Breast epithelium (tissue), 3 donors: ENCODE results near the gene EFCAB8.

Source experiments
- POLR2A ChIP-seq: fragments of 450-650 bp; IDR thresholded peaks from one replicate; pipeline ENCODE4 v1.6.1; 2016; ENCODE audit warnings: antibody characterized with exemption, mild to moderate bottlenecking, moderate library complexity
- POLR2AphosphoS5 ChIP-seq, 3 donors: sonication (generic); formaldehyde crosslinking; IDR thresholded peaks; one replicate each; pipeline ENCODE4 v1.6.1; 2017; ENCODE audit warnings: antibody characterized with exemption in 3 of 3
- TF ChIP-seq, protein P1 (sequence below), 3 donors: fragments of 450-650 bp; IDR thresholded peaks; one replicate each; pipeline ENCODE4 v1.5.1; 2016 to 2017; ENCODE audit warnings: antibody characterized with exemption in 3 of 3, mild to moderate bottlenecking in 3 of 3, moderate library complexity in 3 of 3

DNA sequence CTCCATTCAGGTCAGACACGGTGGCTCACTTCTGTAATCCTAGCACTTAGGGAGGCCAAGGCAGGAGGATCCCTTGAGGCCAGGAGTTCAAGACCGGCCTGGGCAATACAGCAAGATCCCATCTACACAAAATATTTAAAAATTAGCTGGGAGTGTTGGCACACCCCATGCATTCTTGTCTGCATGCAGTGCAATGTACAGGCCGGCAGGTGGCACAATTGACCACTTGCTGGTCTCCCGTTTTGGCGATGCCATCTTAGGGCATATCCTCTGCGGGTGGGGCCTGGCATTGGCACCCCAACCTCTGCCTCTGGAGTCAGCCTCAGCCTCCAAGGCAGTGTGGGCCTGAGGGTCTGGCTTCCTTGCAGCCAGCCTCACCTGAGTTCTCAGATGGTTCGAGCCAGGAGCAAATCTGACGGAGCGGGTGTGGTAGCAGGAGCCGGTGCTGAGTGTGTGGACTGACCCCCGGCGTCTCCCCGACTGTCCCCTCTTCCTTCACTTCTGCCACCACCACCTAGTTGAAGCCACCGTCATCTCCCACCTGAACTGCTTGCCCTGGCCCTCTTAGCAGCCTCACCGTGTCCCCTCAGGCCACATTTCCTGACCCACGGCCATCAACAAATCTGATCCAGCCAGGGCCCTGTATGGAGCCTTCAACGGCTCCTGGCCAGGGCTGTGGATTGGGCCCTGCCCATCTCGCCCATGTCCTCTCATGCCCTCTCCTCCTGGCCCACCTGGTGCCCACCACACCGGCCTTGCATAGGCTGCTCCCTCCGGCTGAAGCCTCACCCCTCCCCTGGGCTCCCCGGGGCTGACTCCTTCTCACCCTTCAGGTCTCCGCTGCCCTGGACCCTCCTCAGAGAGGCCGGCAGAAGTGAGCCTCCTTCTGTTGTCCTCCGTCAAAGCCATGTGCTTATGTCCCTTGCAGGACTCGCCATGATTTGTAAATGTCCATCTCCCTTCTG is 44.0 kb downstream of the EFCAB8 start:
- TF ChIP-seq, protein P1, sequence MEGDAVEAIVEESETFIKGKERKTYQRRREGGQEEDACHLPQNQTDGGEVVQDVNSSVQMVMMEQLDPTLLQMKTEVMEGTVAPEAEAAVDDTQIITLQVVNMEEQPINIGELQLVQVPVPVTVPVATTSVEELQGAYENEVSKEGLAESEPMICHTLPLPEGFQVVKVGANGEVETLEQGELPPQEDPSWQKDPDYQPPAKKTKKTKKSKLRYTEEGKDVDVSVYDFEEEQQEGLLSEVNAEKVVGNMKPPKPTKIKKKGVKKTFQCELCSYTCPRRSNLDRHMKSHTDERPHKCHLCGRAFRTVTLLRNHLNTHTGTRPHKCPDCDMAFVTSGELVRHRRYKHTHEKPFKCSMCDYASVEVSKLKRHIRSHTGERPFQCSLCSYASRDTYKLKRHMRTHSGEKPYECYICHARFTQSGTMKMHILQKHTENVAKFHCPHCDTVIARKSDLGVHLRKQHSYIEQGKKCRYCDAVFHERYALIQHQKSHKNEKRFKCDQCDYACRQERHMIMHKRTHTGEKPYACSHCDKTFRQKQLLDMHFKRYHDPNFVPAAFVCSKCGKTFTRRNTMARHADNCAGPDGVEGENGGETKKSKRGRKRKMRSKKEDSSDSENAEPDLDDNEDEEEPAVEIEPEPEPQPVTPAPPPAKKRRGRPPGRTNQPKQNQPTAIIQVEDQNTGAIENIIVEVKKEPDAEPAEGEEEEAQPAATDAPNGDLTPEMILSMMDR (IDR thresholded peaks at IDR 0.05) = peak; percentile 40 to 82 (median 76)
- TF ChIP-seq POLR2AphosphoS5 (IDR thresholded peaks at IDR 0.05) (no peak), POLR2A (no peak)
